HEK293 (cell line): ENCODE data around the gene RPS27.

Experiments
- CTCF ChIP-seq: fragments of 450-650 bp; formaldehyde crosslinking; IDR thresholded peaks from 2 replicates; pipeline ENCODE4 v1.5.1; 2016; ENCODE audit warnings: missing biosample characterization, missing genetic modification characterization
- GLIS1 ChIP-seq: fragments of 450-650 bp; formaldehyde crosslinking; IDR thresholded peaks from 2 replicates; pipeline ENCODE4 v1.5.1; 2016; ENCODE audit warnings: missing biosample characterization, missing genetic modification characterization
- INSM2 ChIP-seq: fragments of 450-650 bp; formaldehyde crosslinking; IDR thresholded peaks from 2 replicates; pipeline ENCODE4 v1.5.1; 2016; ENCODE audit warnings: missing biosample characterization, missing genetic modification characterization
- KLF1 ChIP-seq: fragments of 450-650 bp; formaldehyde crosslinking; IDR thresholded peaks from 2 replicates; pipeline ENCODE4 v1.5.1; 2016; ENCODE audit warnings: missing biosample characterization, missing genetic modification characterization
- KLF17 ChIP-seq: fragments of 450-650 bp; formaldehyde crosslinking; IDR thresholded peaks from 2 replicates; pipeline ENCODE4 v1.5.1; 2016; ENCODE audit warnings: missing biosample characterization, missing genetic modification characterization
- OSR2 ChIP-seq: fragments of 450-650 bp; formaldehyde crosslinking; IDR thresholded peaks from 2 replicates; pipeline ENCODE4 v1.5.1; 2016; ENCODE audit warnings: missing biosample characterization, missing genetic modification characterization
- PATZ1 ChIP-seq: fragments of 450-650 bp; formaldehyde crosslinking; IDR thresholded peaks from 2 replicates; pipeline ENCODE4 v1.5.1; 2016; ENCODE audit warnings: missing biosample characterization, missing genetic modification characterization
- PRDM1 ChIP-seq: fragments of 450-650 bp; formaldehyde crosslinking; IDR thresholded peaks from 2 replicates; pipeline ENCODE4; 2016; ENCODE audit warnings: missing biosample characterization, missing genetic modification characterization
- ZBTB11 ChIP-seq: fragments of 450-650 bp; formaldehyde crosslinking; conservative IDR thresholded peaks from 2 replicates; pipeline ENCODE4 v1.5.1; 2016; ENCODE audit warnings: low read depth, missing biosample characterization, missing genetic modification characterization
- ZBTB6 ChIP-seq: fragments of 450-650 bp; formaldehyde crosslinking; IDR thresholded peaks from 2 replicates; pipeline ENCODE4 v1.5.1; 2017; ENCODE audit warnings: missing biosample characterization, missing genetic modification characterization
- ZNF146 ChIP-seq: fragments of 450-650 bp; formaldehyde crosslinking; IDR thresholded peaks from 2 replicates; pipeline ENCODE4 v1.5.1; 2016; ENCODE audit warnings: missing biosample characterization, missing genetic modification characterization
- ZNF2 ChIP-seq: fragments of 450-650 bp; formaldehyde crosslinking; IDR thresholded peaks from 2 replicates; pipeline ENCODE4 v1.5.1; 2016; ENCODE audit warnings: missing biosample characterization, missing genetic modification characterization
- ZNF292 ChIP-seq: fragments of 450-650 bp; formaldehyde crosslinking; IDR thresholded peaks from 2 replicates; pipeline ENCODE4 v1.5.1; 2016; ENCODE audit warnings: low read depth, missing biosample characterization, missing genetic modification characterization, borderline replicate concordance
- ZNF391 ChIP-seq: fragments of 450-650 bp; formaldehyde crosslinking; IDR thresholded peaks from 2 replicates; pipeline ENCODE4 v1.5.1; 2016; ENCODE audit warnings: low read depth, missing biosample characterization, missing genetic modification characterization, borderline replicate concordance
- ZNF423 ChIP-seq: fragments of 450-650 bp; formaldehyde crosslinking; IDR thresholded peaks from 2 replicates; pipeline ENCODE4 v1.5.1; 2016; ENCODE audit warnings: missing biosample characterization, missing genetic modification characterization
- ZNF513 ChIP-seq: fragments of 450-650 bp; IDR thresholded peaks from 2 replicates; pipeline ENCODE4 v1.5.1; 2018; ENCODE audit warnings: missing biosample characterization, missing genetic modification characterization
- ZNF549 ChIP-seq: fragments of 450-650 bp; IDR thresholded peaks from 2 replicates; pipeline ENCODE4 v1.5.1; 2018; ENCODE audit warnings: missing biosample characterization, missing genetic modification characterization, mild to moderate bottlenecking, inconsistent platforms, moderate library complexity
- ZNF610 ChIP-seq: fragments of 450-650 bp; formaldehyde crosslinking; IDR thresholded peaks from 2 replicates; pipeline ENCODE4 v1.5.1; 2016; ENCODE audit warnings: missing biosample characterization, missing genetic modification characterization, borderline replicate concordance
- ZNF660 ChIP-seq: fragments of 450-650 bp; IDR thresholded peaks from 2 replicates; pipeline ENCODE4 v1.5.1; 2018; ENCODE audit warnings: missing biosample characterization, mild to moderate bottlenecking, missing genetic modification characterization
- ZNF776 ChIP-seq: fragments of 450-650 bp; formaldehyde crosslinking; IDR thresholded peaks from 2 replicates; pipeline ENCODE4 v1.5.0; 2017; ENCODE audit warnings: missing biosample characterization, missing genetic modification characterization, borderline replicate concordance
- ZNF792 ChIP-seq: fragments of 450-650 bp; formaldehyde crosslinking; IDR thresholded peaks from 2 replicates; pipeline ENCODE4 v1.5.1; 2016; ENCODE audit warnings: missing biosample characterization, missing genetic modification characterization
- ZNF843 ChIP-seq: fragments of 450-650 bp; formaldehyde crosslinking; IDR thresholded peaks from 2 replicates; pipeline ENCODE4 v1.5.1; 2016; ENCODE audit warnings: missing biosample characterization, missing genetic modification characterization
- ZSCAN4 ChIP-seq: fragments of 450-650 bp; formaldehyde crosslinking; IDR thresholded peaks from 2 replicates; pipeline ENCODE4 v1.5.1; 2017; ENCODE audit warnings: missing biosample characterization, missing genetic modification characterization
- ZXDB ChIP-seq: fragments of 450-650 bp; formaldehyde crosslinking; IDR thresholded peaks from 2 replicates; pipeline ENCODE4 v1.5.1; 2016; ENCODE audit warnings: missing biosample characterization, missing genetic modification characterization

Gene RPS27

GRCh38 chr1:153945795-153946621 lies 44.6 kb upstream of the RPS27 start (continued):
- peak; percentile 29; the same call in 1 of the 2 replicates for TF ChIP-seq CTCF (tag by site-specific recombination)
- peak; percentile 93 for TF ChIP-seq KLF17 (tag by site-specific recombination)
- no peak for TF ChIP-seq ZNF792 (tag by site-specific recombination)
- TF ChIP-seq INSM2 (tag by site-specific recombination) = 0 out of 2 replicates have a peak, but pooled peaks have one; percentile 10
- peak; percentile 98 for TF ChIP-seq ZNF423 (tag by site-specific recombination)
- TF ChIP-seq OSR2 (tag by site-specific recombination) = peak; percentile 64
- TF ChIP-seq ZBTB11 (tag by site-specific recombination) = peak; percentile 88
- TF ChIP-seq ZNF549 (tag by site-specific recombination) = no peak
- peak; percentile 79; the same call in 1 of the 2 replicates for TF ChIP-seq ZSCAN4
- no peak for TF ChIP-seq ZNF776 (tag by site-specific recombination)
- TF ChIP-seq ZNF292 (tag by site-specific recombination) = no peak
- peak; percentile 38; the same call in 1 of the 2 replicates for TF ChIP-seq ZXDB (tag by site-specific recombination)
- TF ChIP-seq PRDM1 (tag by site-specific recombination) = peak; percentile 77
- peak; percentile 80 for TF ChIP-seq PATZ1
- peak; percentile 40; the same call in 1 of the 2 replicates for TF ChIP-seq ZNF2 (tag by site-specific recombination)
- peak; percentile 59 for TF ChIP-seq KLF1 (tag by site-specific recombination)
- peak; percentile 98 for TF ChIP-seq GLIS1 (tag by site-specific recombination)
- 0 out of 2 replicates have a peak, but pooled peaks have one; percentile 5 for TF ChIP-seq ZNF146 (tag by site-specific recombination)
- TF ChIP-seq ZNF391 (tag by site-specific recombination) = no peak
- peak; percentile 68 for TF ChIP-seq ZNF513 (tag by site-specific recombination)
- 0 out of 2 replicates have a peak, but pooled peaks have one; percentile 27 for TF ChIP-seq ZNF843 (tag by site-specific recombination)
- no peak for TF ChIP-seq ZBTB6 (tag by site-specific recombination)
- TF ChIP-seq ZNF660 (tag by site-specific recombination) = no peak
- TF ChIP-seq ZNF610 (tag by site-specific recombination) = peak; percentile 54; the same call in 1 of the 2 replicates
